ENCODE results near the gene TBC1D22A.

The TBC1D22A gene

DNA sequence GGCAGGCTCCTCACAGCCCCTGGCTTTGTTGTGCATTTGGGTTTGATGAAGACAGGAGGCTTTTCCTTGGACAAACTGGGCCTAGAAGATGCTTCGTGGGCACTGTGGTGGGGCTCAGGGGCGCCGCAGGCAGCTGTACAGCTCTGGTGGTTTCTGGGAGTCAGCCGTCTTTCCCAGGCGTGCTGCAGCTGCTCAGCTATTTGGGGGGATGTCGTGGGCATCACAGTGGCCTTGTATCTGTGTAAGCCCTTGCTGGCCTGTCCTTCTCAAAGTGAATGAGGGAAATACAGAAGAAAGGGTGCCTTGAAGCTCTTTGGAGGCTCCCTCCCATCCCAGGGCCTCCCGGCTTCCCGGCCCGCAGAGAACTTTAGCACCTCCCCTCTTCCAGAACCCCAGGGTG, 89.5 kb downstream of the TBC1D22A start:
- no peaks in the 10 kb centered on the region for H3K79me2 ChIP-seq (ENCODE audit: insufficient read depth, low read depth)
- H3K27me3 ChIP-seq (ENCODE audit: insufficient read depth, low read depth): no peaks in the 10 kb centered on the region
- H3K4me1 ChIP-seq (ENCODE audit: low read depth, poor library complexity, severe bottlenecking): no peaks in the 10 kb centered on the region
- no peaks in the 10 kb centered on the region for H3K36me3 ChIP-seq (ENCODE audit: insufficient read depth)
- no peak overlapping the region for H3K27ac ChIP-seq
- no peak overlapping the region for H3K9ac ChIP-seq
- no peak overlapping the region for H2AFZ ChIP-seq (ENCODE audit: low read depth)
- no peak overlapping the region for H3K4me3 ChIP-seq (IDR thresholded peaks at IDR 0.05; ENCODE audit: insufficient read depth, low read depth, low read length)
- TF ChIP-seq, protein P1, sequence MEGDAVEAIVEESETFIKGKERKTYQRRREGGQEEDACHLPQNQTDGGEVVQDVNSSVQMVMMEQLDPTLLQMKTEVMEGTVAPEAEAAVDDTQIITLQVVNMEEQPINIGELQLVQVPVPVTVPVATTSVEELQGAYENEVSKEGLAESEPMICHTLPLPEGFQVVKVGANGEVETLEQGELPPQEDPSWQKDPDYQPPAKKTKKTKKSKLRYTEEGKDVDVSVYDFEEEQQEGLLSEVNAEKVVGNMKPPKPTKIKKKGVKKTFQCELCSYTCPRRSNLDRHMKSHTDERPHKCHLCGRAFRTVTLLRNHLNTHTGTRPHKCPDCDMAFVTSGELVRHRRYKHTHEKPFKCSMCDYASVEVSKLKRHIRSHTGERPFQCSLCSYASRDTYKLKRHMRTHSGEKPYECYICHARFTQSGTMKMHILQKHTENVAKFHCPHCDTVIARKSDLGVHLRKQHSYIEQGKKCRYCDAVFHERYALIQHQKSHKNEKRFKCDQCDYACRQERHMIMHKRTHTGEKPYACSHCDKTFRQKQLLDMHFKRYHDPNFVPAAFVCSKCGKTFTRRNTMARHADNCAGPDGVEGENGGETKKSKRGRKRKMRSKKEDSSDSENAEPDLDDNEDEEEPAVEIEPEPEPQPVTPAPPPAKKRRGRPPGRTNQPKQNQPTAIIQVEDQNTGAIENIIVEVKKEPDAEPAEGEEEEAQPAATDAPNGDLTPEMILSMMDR (conservative IDR thresholded peaks at IDR 0.05; ENCODE audit: low read depth, low read length): no peak
- no peak overlapping the region for H3K4me2 ChIP-seq
- H4K20me1 ChIP-seq (ENCODE audit: insufficient read depth): no peaks in the 10 kb centered on the region

GRCh38 chr22:46852771-46853170, 90.3 kb downstream of the TBC1D22A start:
- TF ChIP-seq, protein P1 (conservative IDR thresholded peaks at IDR 0.05; ENCODE audit: low read depth, low read length): no peak
- H3K9ac ChIP-seq: no peak overlapping the region
- no peaks in the 10 kb centered on the region for H3K79me2 ChIP-seq (ENCODE audit: insufficient read depth, low read depth)
- no peaks in the 10 kb centered on the region for H3K4me1 ChIP-seq (ENCODE audit: low read depth, poor library complexity, severe bottlenecking)
- no peaks in the 10 kb centered on the region for H3K27me3 ChIP-seq (ENCODE audit: insufficient read depth, low read depth)
- no peak overlapping the region for H2AFZ ChIP-seq (ENCODE audit: low read depth)
- H3K36me3 ChIP-seq (ENCODE audit: insufficient read depth): no peaks in the 10 kb centered on the region
- H3K4me3 ChIP-seq (IDR thresholded peaks at IDR 0.05; ENCODE audit: insufficient read depth, low read depth, low read length): no peak overlapping the region
- H3K27ac ChIP-seq: no peak overlapping the region
- H4K20me1 ChIP-seq (ENCODE audit: insufficient read depth): no peaks in the 10 kb centered on the region
- no peak overlapping the region for H3K4me2 ChIP-seq

GRCh38 chr22:46853191-46853590, 90.7 kb downstream of the TBC1D22A start:
- no peaks in the 10 kb centered on the region for H4K20me1 ChIP-seq (ENCODE audit: insufficient read depth)
- H2AFZ ChIP-seq (ENCODE audit: low read depth): no peak overlapping the region
- TF ChIP-seq, protein P1 (conservative IDR thresholded peaks at IDR 0.05; ENCODE audit: low read depth, low read length): no peak
- no peak overlapping the region for H3K9ac ChIP-seq
- no peaks in the 10 kb centered on the region for H3K27me3 ChIP-seq (ENCODE audit: insufficient read depth, low read depth)
- no peak overlapping the region for H3K27ac ChIP-seq
- no peaks in the 10 kb centered on the region for H3K36me3 ChIP-seq (ENCODE audit: insufficient read depth)
- H3K4me3 ChIP-seq (IDR thresholded peaks at IDR 0.05; ENCODE audit: insufficient read depth, low read depth, low read length): no peak overlapping the region
- H3K4me1 ChIP-seq (ENCODE audit: low read depth, poor library complexity, severe bottlenecking): no peaks in the 10 kb centered on the region
- H3K79me2 ChIP-seq (ENCODE audit: insufficient read depth, low read depth): no peaks in the 10 kb centered on the region
- no peak overlapping the region for H3K4me2 ChIP-seq

DNA sequence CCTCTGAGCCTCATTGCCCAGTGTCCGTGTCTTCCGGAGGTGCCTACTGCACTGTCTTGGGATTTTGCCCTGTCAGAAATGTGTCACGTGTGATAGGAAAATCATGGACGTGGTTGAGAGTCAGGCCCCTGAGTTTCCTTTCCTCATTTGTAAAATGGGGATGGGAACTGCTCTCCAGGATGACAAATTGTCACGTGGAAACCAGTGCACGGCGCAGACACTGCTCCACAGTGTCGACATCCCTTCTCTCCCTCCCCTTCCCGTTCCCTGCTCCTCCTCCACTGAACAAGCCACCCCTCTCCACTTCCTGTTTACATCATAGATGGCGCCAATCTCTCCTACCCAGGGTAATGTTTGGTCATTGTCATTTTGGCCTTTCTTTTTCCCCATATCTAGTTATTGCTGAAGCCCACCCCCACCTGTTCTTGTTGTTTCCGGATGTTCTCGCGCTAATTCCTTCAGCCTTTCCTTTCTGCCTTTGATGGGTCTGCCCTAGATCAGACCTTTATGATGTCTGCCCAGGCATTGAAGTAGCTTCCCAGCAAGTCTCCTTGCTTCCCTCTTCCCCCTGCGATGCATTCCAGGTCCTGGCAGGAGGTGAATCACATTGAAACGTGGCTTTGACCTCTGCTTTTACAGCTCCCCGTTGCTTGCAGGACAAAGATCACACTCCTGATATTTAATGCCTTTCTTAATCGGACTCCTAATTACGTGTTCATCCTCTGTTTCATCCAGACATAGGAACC, 91.8 kb downstream of the TBC1D22A start:
- Histone ChIP-seq H3K27me3 (ENCODE audit: insufficient read depth, low read depth) (no peaks in the 10 kb centered on the region), H2AFZ (ENCODE audit: low read depth) (no peak overlapping the region), H3K27ac (no peak overlapping the region), H3K9ac (no peak overlapping the region), H3K4me3 (IDR thresholded peaks at IDR 0.05; ENCODE audit: insufficient read depth, low read depth, low read length) (no peak overlapping the region), H3K79me2 (ENCODE audit: insufficient read depth, low read depth) (no peaks in the 10 kb centered on the region), H3K4me1 (ENCODE audit: low read depth, poor library complexity, severe bottlenecking) (no peaks in the 10 kb centered on the region), H4K20me1 (ENCODE audit: insufficient read depth) (no peaks in the 10 kb centered on the region), H3K36me3 (ENCODE audit: insufficient read depth) (no peaks in the 10 kb centered on the region), H3K4me2 (no peak overlapping the region)
- TF ChIP-seq, protein P1 (conservative IDR thresholded peaks at IDR 0.05; ENCODE audit: low read depth, low read length): no peak
